ENCODE data around the gene POFUT1. TPM values are rescaled to one million over a fixed set of nuclear protein-coding genes. Genes with fewer than 3 reads are reported as not detected.

POFUT1 gene
- total and polyA plus RNA-seq, 2 of the 8 experiments (the other 6 are each of a cell fraction or from before 2014, with no cell fraction given), result 19.4 to 24.4 TPM

DNA sequence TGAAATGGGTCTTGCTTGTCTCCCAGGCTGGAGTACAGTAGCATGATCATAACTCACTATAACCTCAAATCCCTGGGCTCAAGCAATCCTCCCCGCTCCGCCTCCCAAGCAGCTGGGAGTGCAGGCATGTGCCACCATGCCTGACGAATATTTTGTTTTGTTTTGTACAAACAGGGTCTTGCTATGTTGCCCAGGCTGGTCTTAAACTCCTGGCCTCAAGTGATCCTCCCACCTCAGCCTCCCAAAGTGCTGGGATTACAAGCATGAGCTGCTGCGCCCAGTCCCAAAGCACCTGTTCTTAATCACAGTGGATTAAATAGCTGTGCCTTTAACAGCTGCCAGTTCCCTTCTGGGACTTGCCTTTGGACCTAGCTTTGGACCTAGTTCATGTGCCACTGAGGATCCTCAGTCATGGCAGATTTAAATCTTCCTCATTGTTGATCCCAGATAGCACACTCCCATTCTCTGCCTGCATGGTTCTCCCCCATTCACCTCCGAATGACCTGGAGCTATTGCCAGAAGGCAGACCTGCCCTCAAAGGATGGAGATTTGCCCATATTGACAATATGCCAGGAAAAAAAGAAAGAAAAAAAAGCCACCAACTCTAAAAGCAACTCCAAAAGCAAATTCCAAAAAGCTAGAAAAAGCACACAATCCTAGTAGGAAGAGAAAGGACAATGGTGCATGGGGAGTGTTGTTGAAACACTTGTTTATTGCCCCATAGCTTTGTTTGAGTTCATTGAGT, 10.6 kb downstream of the POFUT1 start (continued):
- no peak for TF ChIP-seq TAF1 (IDR thresholded peaks at IDR 0.05; ENCODE audit: low read depth, low read length)
